ENCODE measurements around the gene MGAT4A.
"Not testable (repeated sequence)": the region's sequence is repeated elsewhere in the genome, so short reads cannot be mapped to it uniquely, and the experiment has no call there.

The MGAT4A gene

GRCh38 chr2:98594665-98595064, 136.3 kb downstream of the MGAT4A start:
- DNase-seq = not testable (repeated sequence)

DNA sequence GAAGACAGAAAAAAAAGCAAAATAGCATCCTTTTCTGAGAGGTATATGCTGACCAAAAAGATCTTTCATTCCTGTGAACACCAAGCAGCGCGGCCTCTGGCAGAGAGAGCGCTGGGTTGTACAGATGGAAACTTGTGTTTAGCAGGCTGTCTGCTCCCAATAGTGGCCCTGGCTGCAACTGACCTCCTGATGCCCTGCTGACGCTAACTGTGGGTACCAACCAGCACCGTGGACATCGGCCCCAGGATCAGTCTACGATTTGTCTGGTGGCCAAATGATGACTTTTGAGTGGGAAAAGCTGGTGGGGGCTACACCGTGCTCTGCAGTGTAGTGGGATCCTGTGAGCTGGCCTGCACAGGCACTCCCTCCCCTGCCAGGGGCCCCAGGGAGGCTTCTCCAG, 138.4 kb downstream of the MGAT4A start:
- no peak for DNase-seq

- DNase-seq = no peak
Measured at GRCh38 chr2:98589489-98589888, 141.4 kb downstream of the MGAT4A start.

GRCh38 chr2:98588880-98589431, 142.0 kb downstream of the MGAT4A start:
- DNase-seq = peak; percentile 32

- DNase-seq = peak; percentile 45
Measured at GRCh38 chr2:98586551-98587140, 144.3 kb downstream of the MGAT4A start.

- peak; percentile 48 for DNase-seq
Measured at GRCh38 chr2:98585386-98585785, 145.5 kb downstream of the MGAT4A start.

DNA sequence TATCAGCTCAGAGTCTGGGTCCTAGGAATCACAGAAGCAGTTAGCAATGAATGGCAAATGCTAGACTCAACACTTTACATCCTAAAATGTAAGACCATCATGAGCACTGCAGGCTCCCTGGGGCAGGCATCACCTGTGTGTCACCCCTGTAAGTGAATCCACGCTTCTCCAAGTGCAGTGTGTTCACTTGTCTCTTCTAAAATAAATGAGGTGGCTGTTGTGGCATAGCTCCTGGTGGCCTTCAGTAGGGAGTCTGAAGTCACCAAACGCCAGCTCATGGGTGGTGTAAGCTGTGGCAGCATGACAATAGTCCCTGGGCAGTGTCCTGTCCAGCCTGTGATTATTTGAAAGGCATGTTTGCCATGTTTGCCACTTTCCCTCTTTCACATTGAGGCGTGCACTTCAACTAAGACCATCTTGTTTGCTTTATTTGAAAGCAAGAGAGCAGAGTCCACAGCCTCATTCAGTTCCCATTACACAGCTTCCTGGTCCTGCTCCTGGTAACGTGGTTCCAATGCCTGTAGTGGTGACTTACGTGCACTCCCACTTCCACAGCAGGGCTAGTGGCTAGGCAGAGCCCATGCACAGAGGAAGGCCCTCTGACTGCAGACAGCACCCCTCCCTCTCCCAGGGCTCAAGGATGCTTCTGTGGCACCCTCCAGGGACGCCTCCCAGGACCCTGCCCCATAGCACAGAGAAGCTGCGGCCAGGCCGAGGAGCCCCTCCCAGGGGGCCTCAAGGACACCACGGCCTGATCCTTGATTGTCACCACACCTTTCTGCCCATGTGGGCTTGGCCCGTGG, 146.9 kb downstream of the MGAT4A start:
- peak; percentile 49 for DNase-seq

DNA sequence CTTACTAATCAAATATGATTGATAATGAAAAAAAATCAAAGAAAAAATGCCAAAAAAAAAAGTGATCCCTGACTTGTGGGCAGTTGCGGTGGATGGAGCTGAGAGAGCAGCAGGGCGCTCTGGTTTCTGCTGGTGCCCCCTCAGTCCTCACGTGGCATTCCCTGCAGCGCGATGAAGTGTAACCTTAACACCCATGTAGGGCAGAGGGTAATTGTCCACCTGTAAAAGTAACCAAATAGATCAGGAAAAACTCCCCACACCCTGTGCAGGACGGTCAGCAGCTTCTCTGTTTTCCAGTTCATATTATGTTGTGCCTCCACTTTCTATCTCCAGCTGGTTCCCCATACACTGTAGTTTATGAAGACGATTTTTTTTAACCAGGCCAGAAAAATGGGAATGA, 147.7 kb downstream of the MGAT4A start:
- no peak for DNase-seq

GRCh38 chr2:98582523-98582922, 148.4 kb downstream of the MGAT4A start:
- peak; percentile 15 for DNase-seq

- DNase-seq = peak; percentile 49
Measured at GRCh38 chr2:98580656-98581284, 150.2 kb downstream of the MGAT4A start.

- peak; percentile 38 for DNase-seq
Measured at GRCh38 chr2:98579926-98580325, 151.0 kb downstream of the MGAT4A start.

DNA sequence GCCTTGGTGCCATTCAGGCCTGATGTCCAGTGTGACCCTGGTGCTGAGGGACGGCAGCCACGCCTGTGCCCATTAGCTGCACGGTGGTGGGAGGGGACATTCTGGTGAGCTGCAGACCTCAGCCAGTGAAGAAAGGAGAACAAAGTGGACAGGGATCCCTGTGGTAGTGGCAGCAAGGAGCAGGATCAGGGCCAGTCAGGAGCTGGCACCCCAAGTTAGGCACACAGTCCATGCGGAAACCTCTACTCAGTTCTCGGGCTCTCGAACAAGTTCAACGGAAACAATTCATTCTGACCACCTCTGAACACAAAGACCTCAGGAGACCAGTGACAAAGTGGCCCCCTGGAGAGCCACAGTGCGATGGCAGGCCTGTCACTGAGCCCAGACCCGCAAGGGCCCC, 152.7 kb downstream of the MGAT4A start:
- peak; percentile 46 for DNase-seq

- peak; percentile 42 for DNase-seq
Measured at GRCh38 chr2:98577313-98577712, 153.6 kb downstream of the MGAT4A start.

GRCh38 chr2:98576666-98577312, 154.1 kb downstream of the MGAT4A start:
- DNase-seq = no peak

DNA sequence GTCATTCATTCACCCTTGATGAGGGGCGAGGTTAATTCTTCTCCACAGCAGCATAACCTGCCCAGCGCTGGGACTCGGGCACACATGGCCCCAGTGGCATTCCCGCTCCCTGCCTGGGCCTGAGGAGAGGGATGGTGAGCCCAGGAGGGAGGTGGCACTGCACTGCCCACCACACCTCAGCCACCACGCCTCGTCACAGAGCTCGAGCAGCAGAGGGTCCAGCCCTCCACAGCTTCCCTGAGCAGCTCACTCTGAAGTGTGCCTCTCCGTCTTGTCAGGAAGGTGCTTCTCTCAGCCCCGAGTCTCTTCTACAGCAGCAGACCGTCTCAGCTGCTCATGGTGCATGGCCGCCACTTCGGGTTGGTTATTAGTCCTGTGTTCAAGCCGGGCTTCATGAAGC, 157.5 kb downstream of the MGAT4A start:
- no peak for DNase-seq

DNA sequence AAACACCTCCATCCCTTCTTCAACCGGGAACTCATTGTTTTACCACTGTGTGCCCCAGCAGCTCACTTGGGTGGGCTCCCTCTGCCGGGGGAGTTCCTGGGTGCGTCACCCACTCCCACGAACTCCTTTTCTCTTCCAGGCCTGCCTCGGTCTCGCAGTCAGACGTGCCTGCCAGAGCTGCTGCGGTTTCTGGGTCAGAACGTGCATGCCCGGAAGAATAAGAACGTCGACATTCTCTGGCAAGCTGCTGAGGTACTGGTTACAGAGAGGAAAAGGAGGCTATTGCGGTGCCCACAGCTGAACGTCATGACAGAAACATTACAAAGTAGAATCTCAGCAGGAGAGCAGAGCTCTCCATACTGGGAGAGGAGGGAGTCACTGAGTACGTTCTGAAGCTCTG, 158.3 kb downstream of the MGAT4A start:
- DNase-seq = no peak

DNA sequence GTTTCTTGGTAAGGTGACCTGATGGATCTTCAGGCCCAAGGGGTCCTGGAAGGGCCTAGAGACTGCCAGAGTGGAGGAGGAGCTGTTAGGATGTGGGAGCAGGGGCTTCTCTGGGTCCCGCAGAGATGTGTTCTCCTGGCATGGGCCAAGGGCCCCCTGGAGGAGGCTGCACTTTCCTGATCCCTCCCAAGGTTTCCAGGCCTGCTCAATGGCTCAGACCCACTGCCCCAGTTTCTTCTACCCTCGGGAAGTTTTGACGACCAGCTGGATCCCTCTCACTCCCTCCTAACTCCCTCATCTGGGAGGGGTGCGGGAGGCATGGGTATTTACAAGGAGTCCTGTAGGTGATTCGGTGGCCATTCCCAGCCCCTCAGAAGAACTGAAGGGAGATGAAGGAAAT, 158.7 kb downstream of the MGAT4A start:
- DNase-seq = no peak

- DNase-seq = no peak
Measured at GRCh38 chr2:98571796-98572195, 159.1 kb downstream of the MGAT4A start.

- no peak for DNase-seq
Measured at GRCh38 chr2:98571121-98571701, 159.7 kb downstream of the MGAT4A start.

GRCh38 chr2:98570356-98570755, 160.6 kb downstream of the MGAT4A start:
- DNase-seq = no peak

DNA sequence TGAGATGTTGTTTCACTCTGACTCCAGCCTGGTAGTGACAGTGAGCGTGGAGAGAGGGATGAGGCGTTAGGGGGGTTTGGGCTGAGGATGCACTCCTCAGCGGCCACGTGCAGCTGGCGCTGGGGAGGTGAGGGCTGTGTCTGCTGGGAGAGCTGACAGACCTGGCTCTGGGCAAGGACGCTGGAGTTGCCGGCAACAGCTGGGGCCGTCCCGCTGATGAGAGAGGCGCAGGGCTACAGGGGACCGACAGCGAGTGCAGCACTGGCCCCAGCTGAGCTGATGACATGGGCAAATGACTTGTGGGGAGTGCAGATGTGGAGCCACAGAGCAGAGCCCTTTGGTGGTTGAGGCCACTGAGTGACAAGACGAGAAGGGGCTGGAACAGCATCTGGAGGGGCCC, 161.0 kb downstream of the MGAT4A start:
- no peak for DNase-seq

- peak; percentile 91 for DNase-seq
Measured at GRCh38 chr2:98569197-98569793, 161.6 kb downstream of the MGAT4A start.

Data from activated CD8-positive, alpha-beta memory T cell treated with anti-CD3 and anti-CD28 coated beads for 24 hours (primary cell).